IPS-NIHi7 (cell line): ENCODE measurements around the gene CTIF.

Experiments
- DNase-seq: peaks from one replicate; pipeline ENCODE4 v3.0.0; 2012; ENCODE audit warnings: mixed read lengths; ENCODE audit errors: extremely low spot score

CTIF gene

GRCh38 chr18:48899558-48900174 is 360.8 kb downstream of the CTIF start:
- no peak for DNase-seq

DNA sequence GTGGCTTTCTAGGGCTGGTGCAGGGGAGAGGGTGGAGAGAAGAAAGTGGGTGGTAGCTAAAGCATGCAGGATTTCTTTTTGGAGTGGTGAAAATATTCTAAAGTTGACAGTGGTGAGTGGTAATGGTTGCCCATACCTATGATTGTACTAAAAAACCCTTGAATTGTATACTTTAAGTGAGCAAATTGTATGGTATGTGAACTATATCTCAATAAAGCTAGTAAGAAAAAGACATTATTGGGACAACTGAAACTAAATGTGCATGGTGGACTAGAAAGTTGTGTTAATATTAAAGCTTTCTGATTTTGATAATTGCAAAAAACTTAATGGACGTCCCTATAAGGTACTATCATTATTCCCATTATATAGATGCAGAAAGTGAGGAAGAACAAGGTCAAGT is 361.6 kb downstream of the CTIF start:
- no peak for DNase-seq

- DNase-seq = no peak
Measured at GRCh38 chr18:48901145-48902022, 362.6 kb downstream of the CTIF start.

GRCh38 chr18:48902023-48902855 is 363.4 kb downstream of the CTIF start:
- DNase-seq = no peak

GRCh38 chr18:48902856-48903601 is 364.2 kb downstream of the CTIF start:
- DNase-seq = no peak

- DNase-seq = no peak
Measured at GRCh38 chr18:48904091-48904490, 365.3 kb downstream of the CTIF start.

DNA sequence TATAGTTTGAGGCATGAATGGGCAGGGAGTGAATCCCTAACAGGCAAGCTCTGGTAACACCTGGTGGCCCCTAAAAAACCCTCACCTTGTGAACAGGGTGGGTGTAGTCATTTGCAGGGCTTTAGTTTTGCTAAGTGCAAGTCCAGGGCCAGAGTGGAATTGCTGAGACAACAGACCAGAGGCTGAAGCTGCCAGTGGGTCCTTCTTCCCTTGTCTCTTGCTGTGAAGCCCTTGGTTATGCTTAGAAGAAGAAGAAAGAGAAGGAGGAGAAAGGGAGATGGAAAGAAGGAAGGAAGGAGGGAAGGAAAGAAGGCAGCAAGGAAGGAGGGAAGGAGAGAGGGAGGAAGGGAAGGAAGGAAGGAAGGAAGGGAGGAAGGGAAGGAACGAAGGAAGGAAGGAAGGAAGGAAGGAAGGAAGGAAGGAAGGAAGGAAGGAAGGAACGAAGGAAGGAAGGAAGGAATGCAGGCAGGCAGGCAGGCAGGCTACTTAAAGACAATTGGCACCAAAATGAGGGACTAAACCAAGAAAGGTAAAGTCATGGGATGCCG is 366.1 kb downstream of the CTIF start:
- no peak for DNase-seq

DNA sequence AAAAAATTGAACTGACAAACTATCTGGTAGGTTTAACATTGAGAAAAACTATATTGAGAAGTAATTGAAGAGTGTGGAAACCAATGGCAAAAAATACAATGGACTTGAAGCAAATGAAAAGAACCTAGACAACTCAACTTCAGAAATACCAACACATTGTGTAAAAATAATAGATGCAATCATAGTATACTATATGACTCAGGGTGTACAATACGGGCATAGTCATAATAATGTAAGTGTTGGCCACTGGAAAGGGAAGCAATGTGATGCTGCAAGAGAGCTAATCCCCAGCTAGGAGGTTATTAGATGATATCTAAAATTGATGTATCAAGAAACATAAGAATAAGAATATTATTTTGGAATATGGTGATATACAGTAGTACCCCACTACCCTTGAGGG is 366.7 kb downstream of the CTIF start:
- no peak for DNase-seq

- DNase-seq = no peak
Measured at GRCh38 chr18:48908916-48909315, 370.1 kb downstream of the CTIF start.

DNA sequence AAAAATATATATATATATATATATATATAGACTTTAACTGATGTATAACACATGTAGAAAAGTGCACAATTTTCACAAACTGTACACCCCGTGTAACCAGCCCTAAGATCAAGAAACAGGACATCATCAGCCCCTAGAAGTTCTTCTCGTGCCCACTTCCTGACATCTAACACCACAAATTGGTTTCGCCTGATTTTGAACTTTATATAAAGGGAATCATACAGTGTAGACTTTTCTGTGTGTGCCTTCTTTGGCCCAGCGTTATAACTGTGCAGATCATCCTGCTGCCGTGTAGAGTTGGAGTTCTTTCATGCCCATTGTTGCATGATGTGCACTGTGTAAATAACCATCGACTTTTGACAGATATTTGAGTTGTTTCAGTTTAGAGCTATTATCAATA is 370.9 kb downstream of the CTIF start:
- no peak for DNase-seq

DNA sequence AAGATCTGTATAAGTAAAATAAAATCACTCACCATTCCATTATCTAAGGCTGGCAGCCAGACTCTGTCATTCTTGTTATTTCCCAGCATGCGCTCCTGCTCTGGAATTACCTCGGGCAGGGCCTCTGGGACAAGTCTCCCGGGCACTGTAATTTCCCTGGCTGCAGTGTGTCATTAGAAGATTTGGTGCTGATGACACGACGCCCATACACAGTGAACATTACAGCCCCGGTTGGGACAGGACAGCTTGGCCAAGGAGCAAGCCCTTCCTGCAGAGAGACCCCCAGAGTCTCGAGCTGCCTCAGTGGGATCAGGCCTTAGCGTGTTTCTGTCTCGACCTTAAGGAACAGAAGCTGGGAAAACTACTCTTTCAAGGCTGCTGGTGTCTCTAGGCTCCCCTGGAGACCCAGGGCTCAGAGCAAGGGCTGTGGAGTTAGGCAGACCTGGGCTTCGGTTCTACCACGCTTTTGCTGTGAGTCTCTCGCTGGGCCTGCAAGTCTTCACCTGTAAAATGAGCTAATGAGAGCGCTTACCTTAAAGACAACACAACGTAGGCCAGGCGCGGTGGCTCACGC is 372.2 kb downstream of the CTIF start:
- DNase-seq = no peak
